HG02642 (cell line): ENCODE results near the gene SMIM9.

Experiments
- ATAC-seq: cut with Tn5 transposase; IDR thresholded peaks from one replicate; pipeline ENCODE4 v1.9.1; 2021; ENCODE audit warnings: mild to moderate bottlenecking; ENCODE audit not compliant: unreplicated experiment, poor library complexity

SMIM9 gene

DNA sequence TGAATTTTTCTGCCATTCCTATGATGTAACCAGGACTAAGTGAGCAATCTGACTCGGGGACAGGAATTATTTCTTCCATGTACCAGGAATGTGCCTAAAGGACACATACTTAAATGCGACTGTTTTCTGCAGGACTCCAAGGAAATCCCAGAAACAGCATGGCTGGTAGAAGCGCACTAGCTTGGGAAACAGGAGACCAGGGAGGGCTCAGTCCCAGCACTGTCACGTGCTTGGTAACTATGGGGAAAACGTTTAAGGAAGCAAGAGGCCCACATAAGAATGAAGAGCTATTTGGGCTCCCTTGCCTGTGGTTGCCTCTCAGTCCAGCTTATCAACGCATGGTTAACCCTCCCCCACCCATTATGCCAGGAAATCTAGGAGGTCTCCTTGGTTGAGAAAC lies 48.7 kb downstream of the SMIM9 start:
- ATAC-seq, result no peak

DNA sequence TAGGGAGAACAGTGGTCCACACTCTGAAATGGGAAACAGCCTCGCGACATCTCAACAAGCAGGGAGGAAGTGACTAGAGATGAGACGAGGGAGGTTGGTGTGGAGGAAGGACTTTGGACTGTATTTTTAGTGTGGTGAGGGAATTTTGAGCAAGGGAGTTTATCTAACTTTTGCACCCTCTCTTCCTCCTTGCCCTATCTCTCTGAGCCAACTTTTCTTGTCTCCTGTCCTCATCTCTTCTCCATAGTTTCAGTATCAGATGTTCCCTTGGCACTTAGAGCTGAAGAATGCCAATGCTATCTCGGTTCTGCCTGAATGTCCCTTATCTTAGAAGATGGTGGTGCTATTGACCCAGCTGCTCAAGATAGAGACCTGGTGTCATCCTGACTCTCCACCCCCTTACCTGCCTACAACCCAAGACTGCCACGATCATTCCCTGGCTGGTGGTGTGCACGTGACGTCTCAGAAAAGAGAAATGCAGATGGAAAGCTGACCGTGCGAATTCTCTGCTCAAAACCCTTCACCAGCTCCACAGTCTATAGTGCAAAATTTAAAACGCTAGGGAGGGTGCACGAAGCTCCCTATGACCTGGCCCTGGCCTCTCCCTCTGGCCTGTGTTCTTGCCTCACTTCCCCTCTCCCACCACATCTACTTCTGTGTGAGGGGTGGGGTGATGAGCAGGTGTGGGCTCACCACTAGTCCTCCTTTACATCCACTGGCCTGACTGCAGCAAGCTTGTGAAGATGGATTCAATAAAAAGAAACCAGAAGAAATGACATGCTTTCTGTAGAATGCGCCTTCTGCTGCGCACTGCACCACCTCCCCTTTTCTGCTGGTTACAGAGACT lies 50.1 kb downstream of the SMIM9 start:
- no peak for ATAC-seq

DNA sequence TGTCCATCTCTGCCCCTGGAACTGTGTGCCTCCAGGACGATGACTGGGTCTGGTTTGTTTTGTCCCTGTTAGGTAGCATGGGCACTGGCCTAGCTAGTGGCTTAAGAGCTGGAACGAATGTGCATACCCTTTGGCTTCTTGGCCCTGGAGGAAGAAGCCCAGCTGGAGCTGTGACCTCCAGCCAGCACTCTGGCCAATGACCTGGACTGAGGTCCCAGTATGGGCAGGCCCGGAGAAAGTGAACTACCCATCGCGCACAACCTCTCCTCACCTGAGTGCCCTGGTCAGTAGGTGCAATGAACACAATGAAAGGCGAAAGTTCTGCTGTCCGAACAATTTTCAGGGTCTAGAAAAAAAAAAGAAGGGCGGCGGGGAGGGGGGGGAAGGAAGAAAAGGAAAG lies 53.5 kb downstream of the SMIM9 start:
- no peak for ATAC-seq

DNA sequence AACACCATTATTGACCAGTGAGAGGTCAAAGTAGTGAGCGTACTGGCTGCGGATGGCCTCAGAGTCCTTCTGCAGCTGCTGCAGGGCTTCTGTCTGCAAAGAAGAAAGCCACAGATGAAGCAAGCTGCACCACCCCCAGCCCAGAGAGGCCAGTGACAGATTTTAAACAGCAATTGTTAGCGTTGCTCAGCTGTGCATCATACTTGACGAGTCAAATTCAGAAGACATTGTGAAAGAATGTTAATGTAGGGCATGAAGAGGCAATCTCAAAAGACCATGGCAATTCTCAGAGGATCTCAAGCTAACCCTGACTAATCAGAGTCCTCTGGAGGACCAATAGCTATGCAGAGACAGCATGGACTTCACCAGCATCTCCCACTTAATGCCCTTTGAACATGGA lies 55.2 kb downstream of the SMIM9 start:
- no peak for ATAC-seq

DNA sequence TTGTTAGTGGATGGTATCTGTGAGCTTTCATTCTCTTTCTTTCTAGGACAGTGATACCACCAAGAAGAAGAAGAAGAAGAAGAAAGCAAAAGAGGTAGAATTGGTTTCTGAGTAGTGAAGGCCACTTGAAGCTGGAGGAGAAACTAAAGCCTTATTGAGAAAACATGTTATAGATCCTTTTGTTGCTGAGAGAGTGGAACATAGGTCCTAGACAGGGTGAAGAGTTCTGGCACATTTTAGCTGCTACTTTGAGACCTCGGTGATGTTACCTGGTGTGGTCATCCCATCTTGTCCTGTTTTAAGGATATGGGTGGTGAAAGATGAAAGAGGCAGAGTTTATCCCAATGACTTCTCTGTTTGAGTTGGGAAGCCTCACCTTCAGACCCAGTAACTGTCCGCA lies 57.7 kb downstream of the SMIM9 start:
- ATAC-seq, result no peak

DNA sequence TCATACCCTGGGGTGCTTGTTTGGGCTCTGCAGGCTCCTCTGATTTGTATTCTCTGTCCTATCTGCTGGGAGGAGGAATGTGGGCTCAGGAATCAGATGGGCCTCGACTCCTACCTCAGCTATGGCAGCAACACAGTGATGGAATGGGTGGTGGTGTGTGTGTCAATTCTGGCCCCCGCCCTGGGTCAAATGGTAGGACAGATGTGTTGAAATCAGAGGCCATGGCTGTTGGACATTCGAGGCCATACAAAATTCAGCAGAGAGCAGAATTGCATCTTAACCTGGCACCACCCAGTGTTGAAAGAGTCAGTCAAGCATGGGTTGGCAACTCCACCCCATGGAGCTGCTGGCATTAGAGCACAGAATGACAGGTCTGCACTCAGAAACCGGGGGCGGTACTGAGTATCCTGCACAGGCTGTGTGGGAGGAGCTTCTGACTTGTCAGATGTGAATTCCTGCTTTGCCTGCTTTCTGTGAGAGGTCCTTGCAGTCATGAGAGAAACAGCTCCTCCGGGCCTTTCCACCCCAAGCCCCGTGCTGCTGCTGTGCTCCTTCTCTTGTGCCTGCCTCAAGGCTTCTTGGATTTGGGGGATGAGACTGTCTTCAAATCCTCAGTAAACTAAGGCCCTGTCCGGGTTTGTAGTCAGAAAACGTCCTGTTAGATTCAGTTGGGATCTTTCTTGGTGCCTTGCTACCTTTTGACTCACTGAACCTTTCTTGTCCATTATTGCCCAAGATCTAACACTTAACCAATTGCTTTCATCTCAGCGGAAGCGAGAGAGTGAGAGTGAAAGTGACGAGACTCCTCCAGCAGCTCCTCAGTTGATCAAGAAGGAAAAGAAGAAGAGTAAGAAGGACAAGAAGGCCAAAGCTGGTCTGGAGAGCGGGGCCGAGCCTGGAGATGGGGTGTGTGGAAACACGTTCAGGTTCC lies 58.8 kb downstream of the SMIM9 start:
- ATAC-seq, result no peak

DNA sequence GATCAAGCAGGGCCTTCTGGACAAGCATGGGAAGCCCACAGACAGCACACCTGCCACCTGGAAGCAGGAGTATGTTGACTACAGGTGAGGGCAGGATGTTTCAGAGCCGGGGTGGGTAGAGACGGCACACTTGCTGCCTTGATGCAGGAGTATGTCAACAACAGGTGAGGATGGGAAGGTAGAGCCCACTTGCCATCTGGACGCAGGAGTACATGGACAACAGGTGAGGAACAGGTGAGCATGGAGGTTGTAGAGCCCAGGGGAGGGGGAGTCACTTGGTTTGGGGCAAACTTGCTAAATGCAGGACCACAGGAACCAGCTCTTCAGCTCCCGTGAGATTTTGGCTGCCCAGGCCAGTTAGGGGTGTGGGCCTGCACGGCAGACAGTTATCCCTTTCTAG lies 59.8 kb downstream of the SMIM9 start:
- ATAC-seq, result no peak
